K562 (cell line): ENCODE measurements around the gene RXRB. TPM values are rescaled to one million over a fixed set of nuclear protein-coding genes. Genes with fewer than 3 reads are reported as not detected.

ENCODE experiments used
- BCOR ChIP-seq: fragments of 450-650 bp; IDR thresholded peaks from 2 replicates; pipeline ENCODE4 v1.6.1; 2016
- FOXM1 ChIP-seq, 2 experiments: fragments of 450-650 bp in 1 of 2; sonication (generic) in 1 of 2; formaldehyde crosslinking in 1 of 2; IDR thresholded peaks; 2 replicates each; pipeline versions ENCODE4 v1.6.1 to v1.9.0; 2017 to 2022; ENCODE audit warnings: low read depth in 2 of 2, mild to moderate bottlenecking in 2 of 2, missing genetic modification reagents in 1 of 2, moderate library complexity in 1 of 2
- KLF13 ChIP-seq: fragments of 450-650 bp; IDR thresholded peaks from 2 replicates; pipeline ENCODE4 v1.6.1; 2016; ENCODE audit warnings: missing genetic modification characterization, low read depth, mild to moderate bottlenecking, missing compliant biosample characterization, moderate library complexity, borderline replicate concordance
- MAFK ChIP-seq: IDR thresholded peaks from 2 replicates; pipeline ENCODE4 v1.6.1; 2011; ENCODE audit warnings: low read length, improper control_type of control experiment
- MYC ChIP-seq, 2 experiments: fragments of 250-450 bp in 1 of 2; sonication (Bioruptor Pico) in 1 of 2; IDR thresholded peaks; 2 replicates each; pipeline versions ENCODE4 v1.5.1 to v1.6.1; 2012 to 2021; ENCODE audit warnings: low read depth in 2 of 2, borderline replicate concordance in 1 of 2, improper control_type of control experiment in 1 of 2, low read length in 1 of 2, mild to moderate bottlenecking in 1 of 2, moderate library complexity in 1 of 2
- NCOA6 ChIP-seq: fragments of 450-650 bp; IDR thresholded peaks from 2 replicates; pipeline ENCODE4 v1.6.1; 2017; ENCODE audit warnings: mild to moderate bottlenecking
- NFIX ChIP-seq: fragments of 250-450 bp; sonication (Bioruptor Pico); IDR thresholded peaks from 2 replicates; pipeline ENCODE4 v1.4.0; 2020; ENCODE audit warnings: low read depth, mild to moderate bottlenecking, moderate library complexity
- PHB2 ChIP-seq: fragments of 450-650 bp; IDR thresholded peaks from 2 replicates; pipeline ENCODE4 v1.6.1; 2017; ENCODE audit warnings: low read depth
- PML ChIP-seq: IDR thresholded peaks from 2 replicates; pipeline ENCODE4 v1.6.1; 2012; ENCODE audit warnings: low read length, inconsistent platforms
- PYGO2 ChIP-seq: fragments of 450-650 bp; IDR thresholded peaks from 2 replicates; pipeline ENCODE4 v1.6.1; 2016; ENCODE audit warnings: mild to moderate bottlenecking, missing genetic modification characterization, moderate library complexity, missing compliant biosample characterization
- RNF2 ChIP-seq: sonication (generic); IDR thresholded peaks from 2 replicates; pipeline ENCODE4 v1.6.1; 2016
- RREB1 ChIP-seq: fragments of 250-450 bp; sonication (Bioruptor Pico); IDR thresholded peaks from 2 replicates; pipeline ENCODE4 v1.4.0; 2020
- SIN3A ChIP-seq, 2 experiments: fragments of 150-350 bp in 1 of 2; IDR thresholded peaks; 2 replicates each; pipeline ENCODE4 v1.6.1; 2011 to 2016; ENCODE audit warnings: borderline replicate concordance in 2 of 2, low read depth in 2 of 2, low read length in 2 of 2, mild to moderate bottlenecking in 2 of 2, moderate library complexity in 2 of 2; ENCODE audit not compliant: control insufficient read depth in 1 of 2
- SMARCA4 ChIP-seq: fragments of 450-650 bp; IDR thresholded peaks from 2 replicates; pipeline ENCODE4 v1.6.1; 2016
- SMARCE1 ChIP-seq: fragments of 450-650 bp; IDR thresholded peaks from 2 replicates; pipeline ENCODE4 v1.7.1; 2016; ENCODE audit warnings: mild to moderate bottlenecking
- SNIP1 ChIP-seq: fragments of 450-650 bp; IDR thresholded peaks from 2 replicates; pipeline ENCODE4 v1.7.1; 2017; ENCODE audit warnings: low read depth, mild to moderate bottlenecking
- YY1 ChIP-seq, 3 experiments: IDR thresholded peaks; 2 replicates each; pipeline ENCODE4 v1.6.1; 2011; ENCODE audit warnings: low read length in 2 of 3, mild to moderate bottlenecking in 2 of 3, moderate library complexity in 2 of 3, borderline replicate concordance in 1 of 3, control low read depth in 1 of 3, low read depth in 1 of 3; ENCODE audit not compliant: insufficient read depth in 3 of 3, insufficient replicate concordance in 2 of 3, control insufficient read depth in 1 of 3, insufficient read length in 1 of 3; ENCODE audit errors: extremely low read depth in 1 of 3
- ZNF134 ChIP-seq: fragments of 250-450 bp; sonication (Bioruptor Pico); conservative IDR thresholded peaks from 2 replicates; pipeline ENCODE4 v1.4.0; 2020
- ZNF197 ChIP-seq: fragments of 200-800 bp; sonication (Bioruptor generic); IDR thresholded peaks from 2 replicates; pipeline ENCODE4 v1.6.1; 2016; ENCODE audit warnings: low read depth, missing genetic modification characterization, missing compliant biosample characterization
- ZNF277 ChIP-seq: fragments of 250-450 bp; sonication (Bioruptor Pico); IDR thresholded peaks from 2 replicates; pipeline ENCODE4 v1.8.0; 2022; ENCODE audit warnings: inconsistent platforms, mild to moderate bottlenecking, moderate library complexity, borderline replicate concordance
- polyA plus RNA-seq, 8 experiments: library from polyadenylated mRNA; depleted of rRNA in 4 of 8; stranded (reverse) in 5 of 8; unstranded in 3 of 8; fragments of >200 nt; fragmentation: Nextera tagmentation in 2 of 8; fragmentation: Illumina TruSeq in 1 of 8; extraction: Ambion mirVana in 2 of 8; extraction: Trizol in 1 of 8; gene quantifications; 2 replicates each; pipeline versions ENCODE4 v1.2.1 to v1.2.3, GENCODE V29; 2011 to 2014; ENCODE audit warnings: inconsistent platforms in 1 of 8, missing spikeins in 1 of 8
- total RNA-seq, 7 experiments: library from RNA; depleted of rRNA in 6 of 7; stranded (reverse); fragments of >200 nt in 6 of 7; fragmentation: Illumina TruSeq in 2 of 7; extraction: Trizol in 2 of 7; gene quantifications; 2 replicates each; pipeline versions ENCODE4 v1.2.1 to v1.2.3, GENCODE V29; 2011 to 2021; ENCODE audit warnings: low replicate concordance in 1 of 7
- TF ChIP-seq, protein P1 (sequence below): fragments of 250-450 bp; sonication (Bioruptor Pico); IDR thresholded peaks from 2 replicates; pipeline ENCODE4 v1.9.0; 2021; ENCODE audit warnings: mild to moderate bottlenecking

RXRB gene
- total and polyA plus RNA-seq, 9 of the 15 experiments (the other 6 are each of a cell fraction or from before 2014, with no cell fraction given) = 0.76 to 35.5 (median 18.4) TPM

DNA sequence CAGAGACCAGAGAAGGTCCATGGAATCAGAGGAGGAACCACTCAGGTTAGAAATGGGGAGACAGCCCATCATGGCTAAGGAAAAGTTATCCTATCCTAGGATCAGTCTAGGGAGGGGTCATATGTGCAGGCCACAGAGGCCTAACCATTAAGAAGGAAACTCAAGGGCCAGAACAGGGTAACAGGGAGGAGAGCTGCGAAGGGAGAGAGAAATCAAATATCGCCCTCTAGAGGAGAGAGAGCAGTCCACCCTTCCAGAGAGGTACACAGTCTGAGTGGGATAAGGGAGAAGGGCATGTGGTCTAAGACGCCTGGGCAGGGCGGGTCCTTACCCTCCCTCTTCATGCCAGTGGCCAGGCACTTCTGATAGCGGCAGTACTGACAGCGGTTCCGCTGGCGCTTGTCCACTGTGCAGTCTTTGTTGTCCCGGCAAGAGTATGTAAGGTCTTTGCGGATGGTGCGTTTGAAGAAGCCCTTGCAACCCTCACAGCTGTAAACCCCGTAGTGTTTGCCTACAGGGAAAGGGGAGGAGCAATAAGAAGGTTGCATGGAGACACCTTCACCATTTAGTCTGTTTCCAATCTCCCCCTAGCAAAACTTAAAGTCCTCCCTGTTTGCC is 2.9 kb downstream of the RXRB start (continued):
- TF ChIP-seq PML = no peak
- TF ChIP-seq, protein P1, sequence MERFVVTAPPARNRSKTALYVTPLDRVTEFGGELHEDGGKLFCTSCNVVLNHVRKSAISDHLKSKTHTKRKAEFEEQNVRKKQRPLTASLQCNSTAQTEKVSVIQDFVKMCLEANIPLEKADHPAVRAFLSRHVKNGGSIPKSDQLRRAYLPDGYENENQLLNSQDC (CRISPR knock-in tag) = no peak
- TF ChIP-seq NFIX (CRISPR knock-in tag) = no peak
- no peak for TF ChIP-seq RNF2
- no peak for TF ChIP-seq BCOR
- no peak for TF ChIP-seq SNIP1
- peak; percentile 15; the same call in 1 of the 2 replicates for TF ChIP-seq KLF13
- no peak for TF ChIP-seq ZNF134 (CRISPR knock-in tag)
- TF ChIP-seq MYC (IDR thresholded peaks at IDR 0.05; ENCODE audit: low read depth, low read length) = peak; percentile 61; the same call in 1 of the 2 replicates
- no peak for TF ChIP-seq MYC (CRISPR knock-in tag; IDR thresholded peaks at IDR 0.05; ENCODE audit: borderline replicate concordance, low read depth)
- no peak for TF ChIP-seq NCOA6
- TF ChIP-seq PYGO2 = no peak
- TF ChIP-seq PHB2 = no peak
- peak; percentile 75 for TF ChIP-seq SMARCA4
- TF ChIP-seq YY1 (IDR thresholded peaks at IDR 0.05; ENCODE audit: borderline replicate concordance in 1 of 3, control insufficient read depth in 1 of 3, extremely low read depth in 1 of 3, insufficient read depth in 3 of 3, insufficient read length in 1 of 3, insufficient replicate concordance in 2 of 3, low read depth in 1 of 3, low read length in 2 of 3) = no peak
- TF ChIP-seq MAFK = no peak
- TF ChIP-seq ZNF277 (CRISPR knock-in tag) = no peak
- TF ChIP-seq RREB1 = no peak
- TF ChIP-seq FOXM1 (IDR thresholded peaks at IDR 0.05; ENCODE audit: low read depth) = no peak
- TF ChIP-seq FOXM1 (CRISPR knock-in tag; IDR thresholded peaks at IDR 0.05; ENCODE audit: low read depth) = no peak
- peak; percentile 44; the same call in 1 of the 2 replicates for TF ChIP-seq SMARCE1
- TF ChIP-seq ZNF197 (CRISPR knock-in tag) = no peak
- 0 out of 4 replicates have a peak, but pooled peaks of 1 of the 2 experiments have one; percentile 58 for TF ChIP-seq SIN3A (IDR thresholded peaks at IDR 0.05; ENCODE audit: borderline replicate concordance in 2 of 2, control insufficient read depth in 1 of 2, low read depth in 2 of 2, low read length in 2 of 2)
